GM11168 (cell line): Measurements from ENCODE around the gene EIF4E1B.

Experiments
- in situ Hi-C: fragments of 300-500 bp; cut with MboI; formaldehyde crosslinking; loops from one replicate; pipeline ENCODE4 v1.12.0; 2022; ENCODE audit warnings: low sequenced_read_pairs; ENCODE audit not compliant: unreplicated experiment

The EIF4E1B gene

DNA sequence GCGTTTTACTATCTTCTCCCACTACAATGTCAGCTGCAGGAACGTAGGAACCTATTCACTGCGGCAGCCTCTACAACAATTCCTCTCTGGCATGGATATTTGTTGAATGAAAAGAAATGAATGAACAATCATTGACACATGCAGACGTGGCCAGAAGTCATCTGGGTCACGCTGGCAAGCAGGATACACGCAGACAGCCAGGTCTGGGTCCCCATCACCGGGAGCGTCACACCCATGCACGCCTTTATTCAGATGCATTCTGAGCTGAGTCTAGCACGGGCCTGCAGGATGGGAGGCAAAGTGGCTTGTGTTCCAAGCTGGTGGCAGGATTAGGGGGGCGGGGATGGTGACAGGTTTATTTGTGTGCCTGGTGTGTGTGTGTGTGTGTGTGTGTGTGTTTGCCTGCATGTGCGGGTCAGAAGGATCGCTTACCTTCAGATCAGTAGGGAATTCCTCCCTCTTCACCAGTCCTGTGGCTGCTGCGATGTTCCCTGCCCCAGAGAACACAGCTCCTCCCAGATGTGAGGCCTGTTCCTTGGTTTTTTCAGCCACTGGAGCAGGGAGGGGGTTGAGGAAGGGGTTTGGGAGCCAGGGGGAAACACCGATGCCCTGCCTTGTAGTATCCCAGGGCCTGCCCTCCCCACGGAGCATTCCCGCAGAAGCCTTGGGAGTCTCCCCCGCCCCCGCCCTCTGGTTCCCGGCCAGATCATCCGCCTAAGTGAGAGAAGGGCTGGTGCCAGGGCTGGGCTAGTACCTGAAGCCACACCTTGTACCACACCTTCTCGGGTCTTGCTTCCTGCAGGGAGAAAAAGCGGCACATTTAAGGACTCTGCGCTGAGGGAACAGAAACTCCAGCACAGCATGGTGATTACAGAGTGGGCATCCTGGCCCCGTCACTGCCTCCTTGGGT lies 4.3 kb upstream of the EIF4E1B start:
- in situ Hi-C loops: no loop called here

- in situ Hi-C loops: no loop called here
Measured at GRCh38 chr5:176626876-176627236, 3.6 kb upstream of the EIF4E1B start.

DNA sequence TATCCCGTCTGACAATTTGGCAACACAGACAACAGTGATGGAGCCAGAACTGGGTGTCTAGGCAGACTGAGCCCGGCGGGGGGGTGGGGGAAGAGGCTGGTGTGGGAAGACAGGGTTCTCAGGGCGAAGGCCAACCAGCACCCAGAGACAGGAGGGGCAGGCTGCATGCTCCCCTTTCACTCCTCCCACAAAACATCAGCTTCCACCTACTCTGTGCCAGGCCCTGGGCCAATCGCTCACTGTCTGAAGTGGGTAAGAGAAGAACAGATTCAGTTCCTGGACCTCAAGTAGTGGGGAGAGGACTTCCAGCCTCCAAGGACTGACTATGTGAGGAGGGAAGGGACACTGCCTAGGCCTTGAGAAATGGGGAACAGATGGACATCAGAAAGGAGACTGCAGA lies 2.9 kb upstream of the EIF4E1B start:
- in situ Hi-C loops: no loop called here

- in situ Hi-C loops: no loop called here
Measured at GRCh38 chr5:176628406-176629228, 1.9 kb upstream of the EIF4E1B start.

GRCh38 chr5:176629317-176629852 lies 1.1 kb upstream of the EIF4E1B start:
- in situ Hi-C loops: no loop called here

GRCh38 chr5:176630681-176631222 lies 277 bp downstream of the EIF4E1B start:
- in situ Hi-C loops: no loop called here

GRCh38 chr5:176631383-176632200 lies 1.1 kb downstream of the EIF4E1B start:
- in situ Hi-C loops: no loop called here

- in situ Hi-C loops: no loop called here
Measured at GRCh38 chr5:176632745-176633144, 2.3 kb downstream of the EIF4E1B start.

GRCh38 chr5:176633598-176633997 lies 3.1 kb downstream of the EIF4E1B start:
- in situ Hi-C loops: no loop called here

GRCh38 chr5:176636426-176636825 lies 6.0 kb downstream of the EIF4E1B start:
- in situ Hi-C loops: no loop called here

GRCh38 chr5:176637556-176637955 lies 7.1 kb downstream of the EIF4E1B start:
- in situ Hi-C loops: no loop called here

- in situ Hi-C loops: no loop called here
Measured at GRCh38 chr5:176638437-176638836, 8.0 kb downstream of the EIF4E1B start.

DNA sequence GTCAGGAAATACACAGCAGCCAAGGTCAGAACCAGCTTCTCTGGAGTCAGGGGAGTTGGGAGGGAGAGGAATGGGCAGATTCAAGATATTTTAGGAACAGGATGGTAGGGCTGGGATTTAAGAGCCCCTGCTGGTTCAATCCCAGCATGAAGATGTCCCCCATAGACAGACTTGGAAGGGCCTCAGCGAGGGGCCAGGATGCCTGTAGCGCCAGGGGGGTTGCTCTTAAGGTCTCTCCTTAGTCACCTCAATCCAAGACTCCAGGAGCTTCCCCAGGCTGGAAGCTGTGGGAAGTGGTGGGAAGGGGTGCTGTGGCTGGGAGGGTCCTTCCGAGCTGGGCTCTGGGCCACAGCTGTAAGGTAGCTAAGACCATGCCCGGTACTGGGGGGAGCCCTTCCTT lies 8.7 kb downstream of the EIF4E1B start:
- in situ Hi-C loops: no loop called here

- in situ Hi-C loops: no loop called here
Measured at GRCh38 chr5:176639981-176640380, 9.5 kb downstream of the EIF4E1B start.

- in situ Hi-C loops: no loop called here
Measured at GRCh38 chr5:176640616-176641015, 10.1 kb downstream of the EIF4E1B start.

DNA sequence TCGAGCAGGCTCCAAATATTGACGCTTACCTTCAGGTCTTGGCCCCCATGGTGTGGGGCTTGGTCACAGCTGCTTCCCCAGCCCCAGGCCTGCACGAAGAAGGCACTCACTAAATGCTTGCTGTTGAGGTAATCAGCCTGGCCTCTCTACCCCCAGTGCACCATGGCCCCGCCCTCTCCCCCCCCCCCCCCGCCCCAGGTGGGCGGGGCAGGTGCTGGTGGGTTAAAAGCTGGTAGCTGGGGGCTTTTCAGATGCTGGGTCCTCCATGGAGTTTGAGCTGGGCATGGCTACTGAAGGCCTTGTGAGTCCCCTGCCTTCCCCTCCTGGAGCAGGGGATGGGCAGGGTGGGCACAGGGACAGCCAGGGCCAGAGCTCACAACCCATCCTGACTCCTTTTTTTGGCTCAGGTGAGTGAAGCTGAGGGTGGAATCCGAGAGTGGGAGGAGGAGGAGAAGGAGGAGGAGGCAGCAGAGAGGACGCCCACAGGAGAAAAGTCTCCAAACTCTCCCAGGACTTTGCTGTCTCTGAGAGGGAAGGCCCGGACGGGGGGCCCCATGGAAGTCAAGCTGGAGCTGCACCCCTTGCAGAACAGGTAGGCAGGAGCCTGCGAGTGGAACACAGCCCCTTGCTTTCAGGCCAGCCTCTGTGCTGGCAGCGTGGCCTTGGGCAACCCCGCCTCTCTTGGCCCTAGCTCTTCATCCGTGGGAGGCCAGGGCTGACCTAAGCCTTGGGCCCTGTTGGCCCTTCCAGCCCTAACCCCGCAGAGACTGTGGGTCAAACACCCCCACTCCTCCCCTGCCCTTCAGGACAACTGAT lies 12.4 kb downstream of the EIF4E1B start:
- in situ Hi-C loops: no loop called here

DNA sequence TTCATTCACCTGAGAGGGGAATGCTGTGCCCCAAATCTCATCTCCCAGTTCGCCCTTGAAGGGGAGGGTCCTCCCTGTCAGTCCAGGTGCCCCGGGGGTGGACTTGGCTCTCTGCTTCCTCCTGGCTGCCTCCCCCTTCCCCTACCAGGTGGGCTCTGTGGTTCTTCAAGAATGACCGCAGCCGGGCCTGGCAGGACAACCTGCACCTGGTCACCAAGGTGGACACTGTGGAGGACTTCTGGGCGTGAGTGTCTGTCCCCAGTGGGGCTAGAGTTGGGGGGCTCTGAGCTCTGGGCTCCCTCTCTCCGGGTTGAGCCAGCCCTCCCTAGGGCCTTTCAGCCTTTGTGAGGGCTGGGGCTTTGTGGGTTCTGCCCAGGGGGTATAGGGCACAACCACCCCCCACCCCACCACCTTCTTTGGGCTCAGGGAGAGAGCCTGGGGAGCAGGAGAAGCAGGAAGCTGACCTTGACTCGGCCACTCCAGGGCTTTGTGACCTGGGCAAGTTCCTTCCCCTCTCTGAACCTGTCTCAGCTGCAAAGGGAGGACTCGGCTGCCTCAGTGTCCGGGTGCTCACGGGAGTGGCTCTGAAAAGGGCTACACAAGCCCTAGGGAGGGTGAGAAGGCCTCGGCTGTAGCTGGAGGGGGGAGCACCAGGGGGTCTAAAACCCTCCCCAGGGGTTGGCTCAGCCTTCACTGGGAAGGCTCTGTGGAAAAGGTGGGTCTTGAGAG lies 13.2 kb downstream of the EIF4E1B start:
- in situ Hi-C loops: no loop called here

- in situ Hi-C loops: no loop called here
Measured at GRCh38 chr5:176644294-176644693, 13.8 kb downstream of the EIF4E1B start.
